ENCODE data around the gene ACTN1.
"Not testable (repeated sequence)": the region's sequence is repeated elsewhere in the genome, so short reads cannot be mapped to it uniquely, and the experiment has no call there.

The ACTN1 gene

GRCh38 chr14:68853749-68854148 lies 125.4 kb downstream of the ACTN1 start:
- no peak for DNase-seq

GRCh38 chr14:68852493-68852892 lies 126.6 kb downstream of the ACTN1 start:
- not testable (repeated sequence) for DNase-seq

- no peak for DNase-seq
Observed at GRCh38 chr14:68851078-68851477, 128.0 kb downstream of the ACTN1 start.

- DNase-seq: no peak
Observed at GRCh38 chr14:68849416-68849815, 129.7 kb downstream of the ACTN1 start.

GRCh38 chr14:68848253-68848652 lies 130.8 kb downstream of the ACTN1 start:
- no peak for DNase-seq

GRCh38 chr14:68847640-68848039 lies 131.5 kb downstream of the ACTN1 start:
- not testable (repeated sequence) for DNase-seq

GRCh38 chr14:68846466-68846865 lies 132.6 kb downstream of the ACTN1 start:
- DNase-seq: no peak

- DNase-seq: no peak
Observed at GRCh38 chr14:68844210-68844545, 134.9 kb downstream of the ACTN1 start.

GRCh38 chr14:68843471-68844209 lies 135.5 kb downstream of the ACTN1 start:
- peak; percentile 69 for DNase-seq

- DNase-seq: no peak
Observed at GRCh38 chr14:68842298-68842697, 136.8 kb downstream of the ACTN1 start.

- DNase-seq: no peak
Observed at GRCh38 chr14:68841016-68841809, 137.9 kb downstream of the ACTN1 start.

GRCh38 chr14:68840454-68840853 lies 138.6 kb downstream of the ACTN1 start:
- DNase-seq: no peak

GRCh38 chr14:68836082-68836481 lies 143.0 kb downstream of the ACTN1 start:
- DNase-seq: no peak

GRCh38 chr14:68834816-68835215 lies 144.3 kb downstream of the ACTN1 start:
- no peak for DNase-seq

GRCh38 chr14:68828698-68829097 lies 150.4 kb downstream of the ACTN1 start:
- no peak for DNase-seq

- DNase-seq: no peak
Observed at GRCh38 chr14:68825729-68826128, 153.4 kb downstream of the ACTN1 start.

GRCh38 chr14:68824517-68825347 lies 154.4 kb downstream of the ACTN1 start:
- DNase-seq: peak; percentile 61

GRCh38 chr14:68824207-68824516 lies 154.9 kb downstream of the ACTN1 start:
- no peak for DNase-seq

All from NCI-H1092 treated with DMSO at 0.1 percent for 48 hours (cell line).